ENCODE data around the gene P2RY2. TPM values are rescaled to one million over a fixed set of nuclear protein-coding genes. Genes with fewer than 3 reads are reported as not detected.
A peak's percentile ranks its signal among the peaks of the same experiment; 100 is the strongest.

P2RY2 gene
- polyA plus RNA-seq, 3 donors = 2.8 to 24.1 (median 12.7) TPM

DNA sequence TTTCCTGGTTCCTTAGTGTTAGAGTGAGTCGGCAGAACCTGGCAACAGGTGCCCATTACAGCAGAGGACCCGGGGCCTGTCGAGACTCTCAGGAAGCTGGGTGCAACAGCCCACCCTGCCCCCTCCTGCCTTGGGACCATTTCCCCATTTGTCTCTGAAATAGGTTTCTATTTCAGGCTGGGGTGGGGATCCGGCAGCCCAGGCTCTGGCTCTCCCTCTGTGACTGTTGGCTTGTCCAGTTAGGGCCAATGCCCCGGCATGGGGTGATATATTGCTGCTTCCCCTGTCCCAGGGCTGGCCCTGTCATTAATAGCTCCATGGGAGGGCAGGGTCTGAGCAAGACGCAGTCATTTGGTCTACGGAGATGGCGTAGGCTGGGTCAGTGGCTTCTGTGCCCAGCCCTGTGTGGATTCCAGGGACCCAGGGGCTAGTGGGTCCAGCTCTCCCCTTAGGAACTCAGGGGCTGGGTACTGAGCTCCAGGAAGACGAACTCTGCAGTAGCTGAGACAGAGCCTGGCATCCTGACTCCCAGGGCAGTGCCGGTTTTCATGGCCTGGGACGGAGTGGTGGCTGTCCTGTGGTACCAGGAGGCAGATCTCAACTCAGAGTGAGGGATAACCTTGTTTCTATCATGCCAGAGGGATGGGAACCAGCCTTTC, 56.8 kb downstream of the P2RY2 start:
- H3K4me3 ChIP-seq (replicated peaks in 1 of 3; ENCODE audit: low read depth in 2 of 3, low read length in 3 of 3) = peak overlapping the region in 1 of 3 experiments; percentile 23
- peak overlapping the region; percentile 44 to 60 for H3K27ac ChIP-seq (ENCODE audit: low read depth in 1 of 2, low read length in 2 of 2)

DNA sequence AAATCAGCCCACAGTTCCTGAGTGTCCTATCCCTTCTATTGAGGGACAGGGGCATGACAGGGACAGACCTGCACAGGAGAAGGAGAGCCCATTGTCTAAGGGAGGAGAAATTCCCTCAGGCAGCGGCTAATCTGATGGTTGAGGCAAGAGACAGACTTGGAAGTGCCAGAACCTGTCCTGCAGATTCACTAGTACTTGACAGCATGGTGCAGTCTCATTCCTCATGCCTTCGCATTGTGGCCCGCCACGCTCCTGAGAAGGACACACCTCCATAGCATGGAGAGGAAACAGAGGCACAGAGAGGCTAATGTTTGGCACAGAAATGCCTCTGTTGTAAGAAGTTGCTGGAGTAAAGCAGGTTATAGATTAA, 57.3 kb downstream of the P2RY2 start:
- H3K4me1 ChIP-seq (ENCODE audit: control insufficient read depth in 1 of 2, insufficient read depth in 2 of 2, low read length in 2 of 2) = peaks cover 62 to 67% of the 10 kb centered on the region in 2 donors

More for the DNA sequence above, 56.8 kb downstream of the P2RY2 start:
- Mint-ChIP-seq H3K4me3 (peak overlapping the region in 1 of 2 donors; percentile 72), H3K4me1 (peaks cover 61% of the 10 kb centered on the region), H3K9me3 (peaks cover 0 to 5% (median 0%) of the 10 kb centered on the region in 7 donors), H3K36me3 (peaks cover 0 to 4% of the 10 kb centered on the region in 2 donors), H3K27me3 (ENCODE audit: low read depth in 3 of 3) (peaks cover 0 to 10% (median 2%) of the 10 kb centered on the region in 3 donors), H3K27ac (peak overlapping the region; percentile 63 to 85 (median 72))
- Histone ChIP-seq H3K4me1 (ENCODE audit: control insufficient read depth in 1 of 2, insufficient read depth in 2 of 2, low read length in 2 of 2) (peaks cover 62 to 67% of the 10 kb centered on the region in 2 donors), H3K27me3 (ENCODE audit: control insufficient read depth in 2 of 2, insufficient read depth in 2 of 2, low read length in 2 of 2) (no peaks in the 10 kb centered on the region), H3K79me2 (ENCODE audit: insufficient read depth, low read length) (no peaks in the 10 kb centered on the region), H3K9ac (ENCODE audit: insufficient read depth, low read length, poor library complexity, severe bottlenecking) (peak overlapping the region; percentile 30), H2AFZ (ENCODE audit: insufficient read depth, low read depth, low read length, poor library complexity, severe bottlenecking) (peak overlapping the region; percentile 54), H4K20me1 (ENCODE audit: insufficient read depth, low read length) (no peaks in the 10 kb centered on the region), H3K4me2 (replicated peaks; ENCODE audit: extremely low read depth, low read length, poor library complexity, severe bottlenecking) (peak overlapping the region; percentile 40), H3K36me3 (replicated peaks in 1 of 2; ENCODE audit: control insufficient read depth in 1 of 2, insufficient read depth in 2 of 2, low read length in 2 of 2) (no peaks in the 10 kb centered on the region), H3K9me3 (replicated peaks in 1 of 2; ENCODE audit: control insufficient read depth in 1 of 2, insufficient read depth in 1 of 2, low read length in 2 of 2) (no peaks in the 10 kb centered on the region)
- peak in 2 of 3 donors; percentile 43 to 58 for DNase-seq
- intact Hi-C loops (cut with micrococcal nuclease) = no loop called here
- TF ChIP-seq, protein P1, sequence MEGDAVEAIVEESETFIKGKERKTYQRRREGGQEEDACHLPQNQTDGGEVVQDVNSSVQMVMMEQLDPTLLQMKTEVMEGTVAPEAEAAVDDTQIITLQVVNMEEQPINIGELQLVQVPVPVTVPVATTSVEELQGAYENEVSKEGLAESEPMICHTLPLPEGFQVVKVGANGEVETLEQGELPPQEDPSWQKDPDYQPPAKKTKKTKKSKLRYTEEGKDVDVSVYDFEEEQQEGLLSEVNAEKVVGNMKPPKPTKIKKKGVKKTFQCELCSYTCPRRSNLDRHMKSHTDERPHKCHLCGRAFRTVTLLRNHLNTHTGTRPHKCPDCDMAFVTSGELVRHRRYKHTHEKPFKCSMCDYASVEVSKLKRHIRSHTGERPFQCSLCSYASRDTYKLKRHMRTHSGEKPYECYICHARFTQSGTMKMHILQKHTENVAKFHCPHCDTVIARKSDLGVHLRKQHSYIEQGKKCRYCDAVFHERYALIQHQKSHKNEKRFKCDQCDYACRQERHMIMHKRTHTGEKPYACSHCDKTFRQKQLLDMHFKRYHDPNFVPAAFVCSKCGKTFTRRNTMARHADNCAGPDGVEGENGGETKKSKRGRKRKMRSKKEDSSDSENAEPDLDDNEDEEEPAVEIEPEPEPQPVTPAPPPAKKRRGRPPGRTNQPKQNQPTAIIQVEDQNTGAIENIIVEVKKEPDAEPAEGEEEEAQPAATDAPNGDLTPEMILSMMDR (IDR thresholded peaks at IDR 0.05) = no peak
- WGBS (ENCODE audit: insufficient coverage) = 53% methylated on average over 11 of the region's 11 CpGs

More for the DNA sequence above, 57.3 kb downstream of the P2RY2 start:
- Histone ChIP-seq H3K79me2 (ENCODE audit: insufficient read depth, low read length) (no peaks in the 10 kb centered on the region), H3K9me3 (replicated peaks in 1 of 2; ENCODE audit: control insufficient read depth in 1 of 2, insufficient read depth in 1 of 2, low read length in 2 of 2) (no peaks in the 10 kb centered on the region), H4K20me1 (ENCODE audit: insufficient read depth, low read length) (no peaks in the 10 kb centered on the region), H3K4me3 (replicated peaks in 1 of 3; ENCODE audit: low read depth in 2 of 3, low read length in 3 of 3) (peak overlapping the region in 1 of 3 experiments; percentile 23), H3K27me3 (ENCODE audit: control insufficient read depth in 2 of 2, insufficient read depth in 2 of 2, low read length in 2 of 2) (no peaks in the 10 kb centered on the region), H3K9ac (ENCODE audit: insufficient read depth, low read length, poor library complexity, severe bottlenecking) (peak overlapping the region; percentile 30), H3K27ac (ENCODE audit: low read depth in 1 of 2, low read length in 2 of 2) (peak overlapping the region in 1 of 2 donors; percentile 60), H3K36me3 (replicated peaks in 1 of 2; ENCODE audit: control insufficient read depth in 1 of 2, insufficient read depth in 2 of 2, low read length in 2 of 2) (no peaks in the 10 kb centered on the region), H3K4me2 (replicated peaks; ENCODE audit: extremely low read depth, low read length, poor library complexity, severe bottlenecking) (no peak overlapping the region), H2AFZ (ENCODE audit: insufficient read depth, low read depth, low read length, poor library complexity, severe bottlenecking) (peak overlapping the region; percentile 54)
- DNase-seq = no peak
- peaks cover 0 to 10% (median 2%) of the 10 kb centered on the region in 3 donors for H3K27me3 Mint-ChIP-seq (ENCODE audit: low read depth in 3 of 3)
- peaks cover 0 to 5% (median 0%) of the 10 kb centered on the region in 7 donors for H3K9me3 Mint-ChIP-seq
- peaks cover 60% of the 10 kb centered on the region for H3K4me1 Mint-ChIP-seq
- H3K27ac Mint-ChIP-seq = peak overlapping the region in 4 of 7 donors; percentile 31 to 85 (median 69)
- TF ChIP-seq, protein P1 (IDR thresholded peaks at IDR 0.05) = no peak
- peaks cover 0 to 4% of the 10 kb centered on the region in 2 donors for H3K36me3 Mint-ChIP-seq
- H3K4me3 Mint-ChIP-seq = no peak overlapping the region
- WGBS (ENCODE audit: insufficient coverage) = no CpG with 5 or more reads among the region's 4 CpGs
- intact Hi-C loops (cut with micrococcal nuclease) = no loop called here

Measured in CD14-positive monocyte (primary cell).